Activated CD4-positive, alpha-beta memory T cell treated with anti-CD3 and anti-CD28 coated beads, Interleukin-2, amount 10 ng/mL, durations not matched to agents 7 days and 5 days (primary cell): Measurements from ENCODE around the gene C20orf204. TPM values are rescaled to one million over a fixed set of nuclear protein-coding genes. Genes with fewer than 3 reads are reported as not detected.
A peak's percentile ranks its signal among the peaks of the same experiment; 100 is the strongest.

Source experiments
- CTCF ChIA-PET: fragments of 350-600 bp; sonication (Branson Sonifier 250); formaldehyde crosslinking; loops from one replicate; lab custom pipeline; 2021; ENCODE audit warnings: antibody characterized with exemption, inconsistent platforms; lab: Charles Lee
- POLR2A ChIA-PET: fragments of 350-600 bp; sonication (Branson Sonifier 250); formaldehyde crosslinking; loops from one replicate; lab custom pipeline; 2021; ENCODE audit warnings: antibody characterized with exemption; lab: Charles Lee
- DNase-seq: peaks from one replicate; pipeline ENCODE4 v3.0.0-alpha.2; 2020
- H3K27ac Mint-ChIP-seq: one replicate; pipeline ENCODE4 v1.8.0; 2021; ENCODE audit warnings: mild to moderate bottlenecking, mixed read lengths
- H3K27me3 Mint-ChIP-seq: one replicate; pipeline ENCODE4 v1.8.0; 2021; ENCODE audit warnings: mixed read lengths
- H3K36me3 Mint-ChIP-seq: one replicate; pipeline ENCODE4 v1.8.0; 2021; ENCODE audit warnings: low read depth, mixed read lengths
- H3K4me1 Mint-ChIP-seq: one replicate; pipeline ENCODE4 v1.8.0; 2021; ENCODE audit warnings: mixed read lengths
- H3K4me3 Mint-ChIP-seq: one replicate; pipeline ENCODE4 v1.8.0; 2021; ENCODE audit warnings: mild to moderate bottlenecking, mixed read lengths
- H3K9me3 Mint-ChIP-seq: one replicate; pipeline ENCODE4 v1.8.0; 2021; ENCODE audit warnings: mixed read lengths
- total RNA-seq, 2 experiments: library from RNA; stranded (reverse); gene quantifications; one replicate each; pipeline ENCODE4 v1.2.3, GENCODE V29; 2021

Gene C20orf204
- total RNA-seq, 2 experiments from 2014 or later: 6.9 to 7.2 TPM

- DNase-seq: no peak
- H3K27me3 Mint-ChIP-seq: peaks cover 15% of the 10 kb centered on the region
- POLR2A ChIA-PET: interaction anchor here (1.3 to 7.2 kb wide), 7 partner anchors 12 to 520 kb away, joined by 3 to 83 read pairs (median 10); partner anchors contain the start of genes PPDPF, PRPF6, SAMD10 and TPD52L2
- no peak overlapping the region for H3K4me3 Mint-ChIP-seq
- H3K4me1 Mint-ChIP-seq: peaks cover 59% of the 10 kb centered on the region
- H3K9me3 Mint-ChIP-seq: no peaks in the 10 kb centered on the region
- H3K36me3 Mint-ChIP-seq: peaks cover under 1% of the 10 kb centered on the region
- no peak overlapping the region for H3K27ac Mint-ChIP-seq
- CTCF ChIA-PET: interaction anchor here (0.8 to 6.8 kb wide), 10 partner anchors 14 to 60 kb away, joined by 3 to 117 read pairs (median 6); partner anchors contain the start of genes LKAAEAR1, PRPF6, RGS19 and SAMD10
Measured at GRCh38 chr20:64040231-64041039, 4.5 kb downstream of the C20orf204 start.

GRCh38 chr20:64041040-64041780 is 5.2 kb downstream of the C20orf204 start:
- ChIA-PET CTCF (interaction anchor here (0.8 to 6.8 kb wide), 6 partner anchors 13 to 60 kb away, joined by 3 to 117 read pairs (median 4); partner anchors contain the start of genes PRPF6, RGS19, SAMD10 and TCEA2), POLR2A (interaction anchor here (1.0 to 7.2 kb wide), 6 partner anchors 16 to 305 kb away, joined by 3 to 83 read pairs (median 4); partner anchors contain the start of genes LIME1, PRPF6, SAMD10 and UCKL1)
- DNase-seq: no peak
- no peaks in the 10 kb centered on the region for H3K9me3 Mint-ChIP-seq
- H3K36me3 Mint-ChIP-seq: no peaks in the 10 kb centered on the region
- H3K4me3 Mint-ChIP-seq: peak overlapping the region; percentile 24
- H3K4me1 Mint-ChIP-seq: peaks cover 53% of the 10 kb centered on the region
- H3K27me3 Mint-ChIP-seq: peaks cover 20% of the 10 kb centered on the region
- no peak overlapping the region for H3K27ac Mint-ChIP-seq

DNA sequence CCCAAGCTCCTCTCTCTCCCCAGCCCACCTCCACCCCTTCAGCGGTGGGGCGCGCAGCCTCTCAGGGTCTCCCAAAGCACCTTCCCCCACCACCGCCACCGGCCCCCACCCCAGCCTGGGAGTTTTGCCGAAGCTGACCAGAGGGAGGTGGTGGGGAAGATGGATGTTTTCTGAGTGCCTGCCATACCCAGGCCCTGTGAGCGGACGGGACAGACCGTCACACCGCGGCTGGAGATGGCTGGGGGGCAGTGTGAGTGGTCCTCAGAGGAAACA is 5.7 kb downstream of the C20orf204 start:
- H3K36me3 Mint-ChIP-seq: no peaks in the 10 kb centered on the region
- DNase-seq: no peak
- H3K4me3 Mint-ChIP-seq: peak overlapping the region; percentile 17
- no peaks in the 10 kb centered on the region for H3K9me3 Mint-ChIP-seq
- H3K4me1 Mint-ChIP-seq: peaks cover 49% of the 10 kb centered on the region
- ChIA-PET CTCF (interaction anchor here (0.8 to 6.8 kb wide), 5 partner anchors 13 to 61 kb away, joined by 3 to 117 read pairs (median 3); partner anchors contain the start of genes PRPF6, RGS19 and SAMD10), POLR2A (interaction anchor here (1.0 to 7.2 kb wide), 5 partner anchors 16 to 306 kb away, joined by 3 to 83 read pairs (median 4); partner anchors contain the start of genes LIME1, PRPF6, SAMD10 and UCKL1)
- no peak overlapping the region for H3K27ac Mint-ChIP-seq
- peaks cover 24% of the 10 kb centered on the region for H3K27me3 Mint-ChIP-seq

GRCh38 chr20:64042054-64042781 is 6.2 kb downstream of the C20orf204 start:
- Mint-ChIP-seq H3K9me3 (no peaks in the 10 kb centered on the region), H3K4me3 (peak overlapping the region; percentile 68), H3K4me1 (peaks cover 44% of the 10 kb centered on the region), H3K27ac (no peak overlapping the region), H3K36me3 (no peaks in the 10 kb centered on the region), H3K27me3 (peaks cover 29% of the 10 kb centered on the region)
- POLR2A ChIA-PET: interaction anchor here (1.0 to 7.2 kb wide), 4 partner anchors 15 to 306 kb away, joined by 3 to 83 read pairs (median 4); partner anchors contain the start of genes LIME1, PRPF6 and SAMD10
- DNase-seq: no peak
- CTCF ChIA-PET: interaction anchor here (1.6 to 6.8 kb wide), 2 partner anchors 15 to 61 kb away, joined by 5 to 117 read pairs; partner anchors contain the start of genes PRPF6 and SAMD10

DNA sequence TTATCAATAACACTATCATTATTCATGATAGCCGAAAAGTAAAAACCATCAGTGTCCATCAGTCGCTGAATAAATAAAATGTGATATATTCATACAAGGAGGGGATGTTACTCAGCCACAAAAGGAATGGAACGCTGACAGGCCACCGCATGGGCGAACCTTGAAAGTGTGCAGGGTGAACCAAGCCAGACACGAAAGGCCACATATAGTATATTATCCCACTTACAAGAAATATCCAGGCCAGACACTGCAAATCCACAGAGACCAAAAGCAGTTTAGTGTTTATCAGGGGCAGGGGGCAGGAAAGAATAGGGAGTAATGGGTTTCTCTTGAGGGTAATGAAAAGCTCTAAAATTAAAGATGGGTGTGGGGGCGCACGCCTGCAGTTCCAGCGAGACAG is 7.8 kb downstream of the C20orf204 start:
- H3K27me3 Mint-ChIP-seq: peaks cover 37% of the 10 kb centered on the region
- POLR2A ChIA-PET: interaction anchor here (0.6 to 1.8 kb wide), 2 partner anchors 10 to 294 kb away, joined by 3 to 6 read pairs; no protein-coding TSS in a partner anchor

DNA sequence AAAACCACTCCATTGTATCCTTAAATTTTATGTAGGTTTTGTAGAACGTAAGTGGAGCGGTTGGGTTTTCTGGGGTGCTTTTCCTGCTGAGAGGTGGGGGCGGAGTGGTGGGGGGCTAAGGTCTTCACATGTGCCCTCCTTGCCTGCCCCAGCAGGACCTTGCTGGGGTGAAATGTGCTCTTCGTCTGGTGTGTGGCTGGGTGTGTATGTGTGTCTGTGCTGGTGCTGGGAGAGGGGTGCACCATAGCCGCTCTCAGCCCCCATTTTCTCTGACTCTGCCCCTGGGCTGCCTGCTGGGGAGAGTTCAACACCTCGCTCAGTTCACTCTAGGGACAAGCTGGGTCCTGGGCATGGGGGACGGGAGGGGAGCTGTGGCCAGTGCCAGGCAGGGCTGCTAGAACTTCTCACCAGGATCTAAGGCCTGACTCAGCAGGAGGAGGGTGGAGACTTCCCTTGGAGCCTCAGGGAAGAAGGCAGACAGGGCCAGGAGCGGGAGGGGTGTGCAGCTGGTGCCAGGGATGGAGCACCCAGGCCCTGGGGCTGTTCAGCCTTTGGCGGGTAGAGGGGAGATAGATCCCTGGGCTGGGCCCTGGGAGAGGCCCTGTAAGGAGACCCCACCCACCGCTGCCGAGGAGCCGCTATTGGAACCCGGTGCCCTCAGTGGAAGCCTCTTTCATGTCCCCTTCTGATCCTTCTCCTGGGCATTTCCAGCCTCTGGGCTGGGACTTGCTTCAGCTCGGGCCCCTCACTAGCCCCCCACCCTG is 8.7 kb downstream of the C20orf204 start:
- DNase-seq: no peak
- H3K4me1 Mint-ChIP-seq: peaks cover 34% of the 10 kb centered on the region
- no peaks in the 10 kb centered on the region for H3K9me3 Mint-ChIP-seq
- no peaks in the 10 kb centered on the region for H3K36me3 Mint-ChIP-seq
- ChIA-PET CTCF (interaction anchor here (0.9 to 1.3 kb wide), 3 partner anchors 13 to 64 kb away, joined by 3 to 4 read pairs (median 3); partner anchors contain the start of gene PRPF6), POLR2A (interaction anchor here (1.8 kb wide), 1 partner anchor 9 kb away, joined by 6 read pairs; no protein-coding TSS in a partner anchor)
- no peak overlapping the region for H3K27ac Mint-ChIP-seq
- peaks cover 39% of the 10 kb centered on the region for H3K27me3 Mint-ChIP-seq
- H3K4me3 Mint-ChIP-seq: no peak overlapping the region

More for the DNA sequence above, 7.8 kb downstream of the C20orf204 start:
- no peak for DNase-seq
- peaks cover 38% of the 10 kb centered on the region for H3K4me1 Mint-ChIP-seq
- no peaks in the 10 kb centered on the region for H3K9me3 Mint-ChIP-seq
- H3K36me3 Mint-ChIP-seq: no peaks in the 10 kb centered on the region
- peak overlapping the region; percentile 23 for H3K27ac Mint-ChIP-seq
- CTCF ChIA-PET: interaction anchor here (0.6 to 1.3 kb wide), 4 partner anchors 10 to 63 kb away, joined by 3 to 4 read pairs (median 3); partner anchors contain the start of gene PRPF6
- H3K4me3 Mint-ChIP-seq: no peak overlapping the region

DNA sequence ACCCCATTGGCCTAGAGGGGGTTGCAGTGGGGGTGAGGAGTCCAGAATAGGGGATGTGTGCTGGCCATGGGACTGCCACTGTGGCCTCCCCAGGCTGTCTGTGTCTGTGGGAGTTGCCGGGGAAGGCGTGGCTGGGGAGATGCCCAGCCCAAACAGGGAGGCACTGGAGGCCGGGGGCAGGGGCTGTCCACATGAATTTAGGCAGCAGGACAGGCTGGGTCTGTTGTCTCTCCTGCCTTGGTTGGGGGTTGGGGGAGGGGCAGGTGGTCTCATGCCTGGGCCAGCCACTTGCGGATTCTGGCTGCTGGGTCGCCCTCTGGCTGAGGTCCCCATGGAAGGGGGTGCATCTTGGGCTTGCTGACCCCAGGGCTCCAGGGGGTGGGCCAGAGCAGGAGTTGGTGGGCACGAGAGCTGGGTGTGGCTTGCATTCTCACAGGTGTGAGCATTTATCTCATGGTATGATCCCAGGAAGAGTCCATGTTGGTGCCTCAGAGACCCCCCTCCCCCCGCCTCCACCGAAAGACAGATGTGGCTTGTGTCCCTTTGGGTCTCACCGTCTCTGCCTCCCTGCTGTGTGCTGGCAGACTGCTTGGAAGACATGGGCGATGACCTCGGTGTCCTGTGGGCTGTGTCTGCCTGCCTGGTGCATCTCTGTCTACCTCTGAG is 9.5 kb downstream of the C20orf204 start:
- Mint-ChIP-seq H3K27ac (no peak overlapping the region), H3K4me1 (peaks cover 27% of the 10 kb centered on the region), H3K36me3 (no peaks in the 10 kb centered on the region), H3K4me3 (no peak overlapping the region), H3K9me3 (no peaks in the 10 kb centered on the region), H3K27me3 (peaks cover 44% of the 10 kb centered on the region)
- POLR2A ChIA-PET: interaction anchor here (1.8 kb wide), 1 partner anchor 8 kb away, joined by 6 read pairs; no protein-coding TSS in a partner anchor
- CTCF ChIA-PET: interaction anchor here (1.3 kb wide), 1 partner anchor 16 kb away, joined by 3 read pairs; no protein-coding TSS in a partner anchor
- DNase-seq: no peak

DNA sequence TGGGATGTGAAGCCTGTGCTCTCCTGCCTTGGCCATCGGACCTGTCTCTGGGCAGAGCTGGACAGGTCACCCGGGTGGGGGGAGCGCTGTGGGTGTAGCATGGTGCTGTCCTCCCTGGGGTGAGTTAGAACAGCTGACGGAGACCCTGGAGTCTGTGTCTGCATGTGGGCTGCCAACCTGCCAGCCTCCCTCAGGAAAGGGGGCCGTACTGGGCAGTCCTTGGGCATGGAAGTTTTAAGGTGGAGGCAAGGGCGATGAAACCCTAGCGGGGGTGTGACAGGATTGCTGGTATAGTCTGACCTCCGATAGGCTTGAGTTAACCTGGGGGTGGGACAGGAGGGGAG is 11.0 kb downstream of the C20orf204 start:
- POLR2A ChIA-PET: no interaction called here
- Mint-ChIP-seq H3K4me3 (no peak overlapping the region), H3K27me3 (peaks cover 55% of the 10 kb centered on the region), H3K9me3 (no peaks in the 10 kb centered on the region), H3K4me1 (peaks cover 18% of the 10 kb centered on the region), H3K36me3 (no peaks in the 10 kb centered on the region), H3K27ac (no peak overlapping the region)
- CTCF ChIA-PET: interaction anchor here (1.5 kb wide), 1 partner anchor 9 kb away, joined by 6 read pairs; no protein-coding TSS in a partner anchor
- DNase-seq: no peak

GRCh38 chr20:64047968-64048401 is 12.0 kb downstream of the C20orf204 start:
- Mint-ChIP-seq H3K27me3 (peaks cover 55% of the 10 kb centered on the region), H3K9me3 (no peaks in the 10 kb centered on the region), H3K4me1 (peaks cover 15% of the 10 kb centered on the region), H3K27ac (no peak overlapping the region), H3K4me3 (no peak overlapping the region), H3K36me3 (no peaks in the 10 kb centered on the region)
- POLR2A ChIA-PET: no interaction called here
- DNase-seq: no peak
- CTCF ChIA-PET: interaction anchor here (1.8 kb wide), 1 partner anchor 9 kb away, joined by 6 read pairs; no protein-coding TSS in a partner anchor

- no peak for DNase-seq
- Mint-ChIP-seq H3K9me3 (no peaks in the 10 kb centered on the region), H3K27me3 (peaks cover 58% of the 10 kb centered on the region), H3K36me3 (no peaks in the 10 kb centered on the region), H3K4me3 (no peak overlapping the region), H3K4me1 (peaks cover 14% of the 10 kb centered on the region), H3K27ac (no peak overlapping the region)
- ChIA-PET CTCF (interaction anchor here (0.6 to 1.8 kb wide), 2 partner anchors 10 to 77 kb away, joined by 3 to 6 read pairs; no protein-coding TSS in a partner anchor), POLR2A (no interaction called here)
Measured at GRCh38 chr20:64048402-64049044, 12.5 kb downstream of the C20orf204 start.
